GM23248 (cell line): ENCODE data around the gene LPP.

Experiments
- EZH2 ChIP-seq: fragments of 200-600 bp; sonication (generic); IDR thresholded peaks from 2 replicates; pipeline ENCODE4 v1.6.1; 2018; ENCODE audit warnings: antibody characterized with exemption, mild to moderate bottlenecking; ENCODE audit not compliant: insufficient read depth, poor library complexity, severe bottlenecking
- EZH2phosphoT487 ChIP-seq: fragments of 200-600 bp; sonication (generic); IDR thresholded peaks from 2 replicates; pipeline ENCODE4 v1.6.1; 2018; ENCODE audit warnings: antibody characterized with exemption, moderate library complexity, mild to moderate bottlenecking, low read depth; ENCODE audit not compliant: insufficient read depth

- no peak for TF ChIP-seq EZH2
- no peak for TF ChIP-seq EZH2phosphoT487
Observed at GRCh38 chr3:188360364-188360881, 206.5 kb downstream of the LPP start.
